GM23338 (cell line): Measurements from ENCODE around the gene XRCC5. TPM values are rescaled to one million over a fixed set of nuclear protein-coding genes. Genes with fewer than 3 reads are reported as not detected.

Experiments used
- ATAC-seq: fragments of 200-7000 bp; cut with Tn5 transposase; 3 replicates; pipeline ENCODE4 v1.9.1; 2020
- DNase-seq: peaks from one replicate; pipeline ENCODE4 v3.0.0-alpha.2; 2015; ENCODE audit warnings: low spot score
- H2AFZ ChIP-seq: fragments of 200-600 bp; sonication (generic); 2 replicates; pipeline ENCODE4 v1.8.0; 2016; ENCODE audit warnings: antibody characterized with exemption, mild to moderate bottlenecking, moderate library complexity
- H3F3A ChIP-seq: fragments of 200-600 bp; sonication (generic); replicated peaks from 2 replicates; pipeline ENCODE4 v1.8.0; 2017; ENCODE audit warnings: antibody characterized with exemption, mixed run types, low read depth
- H3K27ac ChIP-seq: fragments of 200-600 bp; sonication (generic); 2 replicates; pipeline ENCODE4 v1.6.1; 2016; ENCODE audit warnings: low read depth
- H3K27me3 ChIP-seq: fragments of 200-600 bp; sonication (generic); 2 replicates; pipeline ENCODE4 v1.8.0; 2016; ENCODE audit warnings: mild to moderate bottlenecking, mixed run types, moderate library complexity; ENCODE audit not compliant: insufficient read depth
- H3K36me3 ChIP-seq: fragments of 200-600 bp; sonication (generic); 2 replicates; pipeline ENCODE4 v1.8.0; 2016; ENCODE audit warnings: mild to moderate bottlenecking; ENCODE audit not compliant: insufficient read depth
- H3K4me1 ChIP-seq: fragments of 200-600 bp; sonication (generic); 2 replicates; pipeline ENCODE4 v1.8.0; 2016; ENCODE audit warnings: mild to moderate bottlenecking, moderate library complexity; ENCODE audit not compliant: insufficient read depth
- H3K4me2 ChIP-seq: fragments of 200-600 bp; sonication (generic); 2 replicates; pipeline ENCODE4 v1.7.1; 2017; ENCODE audit warnings: mixed run types
- H3K4me3 ChIP-seq: fragments of 200-600 bp; sonication (generic); 2 replicates; pipeline ENCODE4 v1.6.1; 2016; ENCODE audit warnings: mixed run types
- H3K79me2 ChIP-seq: fragments of 200-600 bp; sonication (generic); replicated peaks from 2 replicates; pipeline ENCODE4 v1.8.0; 2017; ENCODE audit warnings: mild to moderate bottlenecking; ENCODE audit not compliant: insufficient read depth
- H3K9me2 ChIP-seq: fragments of 200-600 bp; sonication (generic); 2 replicates; pipeline ENCODE4 v1.8.0; 2017; ENCODE audit not compliant: insufficient read depth
- H4K20me1 ChIP-seq: fragments of 200-600 bp; sonication (generic); replicated peaks from 2 replicates; pipeline ENCODE4 v1.8.0; 2017; ENCODE audit warnings: mild to moderate bottlenecking; ENCODE audit not compliant: insufficient read depth
- H3K27ac Mint-ChIP-seq: 2 replicates; pipeline ENCODE4 v1.8.0; 2020; ENCODE audit warnings: inconsistent platforms, mild to moderate bottlenecking, moderate library complexity, mixed read lengths
- H3K27me3 Mint-ChIP-seq: 3 replicates; pipeline ENCODE4 v1.8.0; 2022; ENCODE audit warnings: low read depth, mild to moderate bottlenecking, moderate library complexity, mixed read lengths, inconsistent platforms; ENCODE audit not compliant: insufficient read depth, poor library complexity
- H3K36me3 Mint-ChIP-seq: 3 replicates; pipeline ENCODE4 v1.8.0; 2021; ENCODE audit warnings: low read depth, mild to moderate bottlenecking, inconsistent platforms, moderate library complexity, mixed read lengths
- H3K4me1 Mint-ChIP-seq: 3 replicates; pipeline ENCODE4 v1.8.0; 2020; ENCODE audit warnings: mild to moderate bottlenecking, inconsistent platforms, mixed read lengths
- H3K4me3 Mint-ChIP-seq: 3 replicates; pipeline ENCODE4 v1.8.0; 2021; ENCODE audit warnings: moderate library complexity, mild to moderate bottlenecking, inconsistent platforms, mixed read lengths
- H3K9me3 Mint-ChIP-seq: 3 replicates; pipeline ENCODE4 v1.8.0; 2020; ENCODE audit warnings: moderate library complexity, mild to moderate bottlenecking, inconsistent platforms, mixed read lengths
- CREB1 ChIP-seq: fragments of 250-450 bp; sonication (Bioruptor Pico); IDR thresholded peaks from 2 replicates; pipeline ENCODE4 v1.5.0; 2020; ENCODE audit warnings: low read depth, mild to moderate bottlenecking, moderate library complexity
- CTCF ChIP-seq, 2 experiments: fragments of 200-600 bp in 1 of 2; sonication (generic) in 1 of 2; conservative IDR thresholded peaks; 2 replicates each; pipeline versions ENCODE4 v1.5.1 to v1.6.1; 2016 to 2017; ENCODE audit warnings: antibody characterized with exemption in 2 of 2, low read depth in 2 of 2, mild to moderate bottlenecking in 2 of 2, moderate library complexity in 1 of 2
- ETS1 ChIP-seq: IDR thresholded peaks from 2 replicates; pipeline ENCODE4 v1.6.1; 2016; ENCODE audit warnings: antibody characterized with exemption
- JUNB ChIP-seq: IDR thresholded peaks from one replicate; pipeline ENCODE4 v1.6.1; 2016; ENCODE audit warnings: antibody characterized with exemption; ENCODE audit not compliant: unreplicated experiment
- NANOG ChIP-seq: IDR thresholded peaks from 2 replicates; pipeline ENCODE4 v1.6.1; 2016; ENCODE audit warnings: antibody characterized with exemption, borderline replicate concordance
- POLR2AphosphoS5 ChIP-seq: IDR thresholded peaks from 2 replicates; pipeline ENCODE4 v1.6.1; 2016; ENCODE audit warnings: antibody characterized with exemption, low read depth
- REST ChIP-seq: IDR thresholded peaks from one replicate; pipeline ENCODE4 v1.6.1; 2018; ENCODE audit warnings: antibody characterized with exemption; ENCODE audit not compliant: unreplicated experiment
- STAT1 ChIP-seq: IDR thresholded peaks from one replicate; pipeline ENCODE4 v1.6.1; 2016; ENCODE audit warnings: antibody characterized with exemption; ENCODE audit not compliant: unreplicated experiment
- ZNF114 ChIP-seq: fragments of 250-450 bp; sonication (Bioruptor Pico); IDR thresholded peaks from 2 replicates; pipeline ENCODE4 v1.5.0; 2020; ENCODE audit warnings: mild to moderate bottlenecking, moderate library complexity
- ZNF462 ChIP-seq: fragments of 250-450 bp; sonication (Bioruptor Pico); IDR thresholded peaks from 2 replicates; pipeline ENCODE4 v1.5.0; 2020; ENCODE audit warnings: mild to moderate bottlenecking, moderate library complexity
- polyA plus RNA-seq: library from polyadenylated mRNA; unstranded; fragments of >200 nt; fragmentation: Nextera tagmentation; extraction: Ambion mirVana; gene quantifications from 2 replicates; pipeline ENCODE4 v1.2.1, GENCODE V29; 2016
- total RNA-seq: library from RNA; depleted of rRNA; stranded (reverse); fragments of >200 nt; shearing (Covaris generic); gene quantifications from 2 replicates; pipeline ENCODE4 v1.2.3, GENCODE V29; 2014

Gene XRCC5
- total and polyA plus RNA-seq, 2 experiments from 2014 or later: 499 to 524 TPM

- peaks cover 2% of the 10 kb centered on the region for H3K27me3 Mint-ChIP-seq
- peaks cover 90% of the 10 kb centered on the region for H3K36me3 Mint-ChIP-seq
- DNase-seq: no peak
- H3K27ac Mint-ChIP-seq: peak overlapping the region; percentile 12; the same call in 1 of the 2 replicates
- no peak for ATAC-seq
- Histone ChIP-seq H3K27ac (peak overlapping the region; percentile 41), H2AFZ (no peak overlapping the region), H3K79me2 (peaks cover 96% of the 10 kb centered on the region), H3K9me2 (no peaks in the 10 kb centered on the region), H4K20me1 (peaks cover 26% of the 10 kb centered on the region; the same call in 1 of the 2 replicates), H3K4me1 (no peaks in the 10 kb centered on the region), H3K36me3 (peaks cover 34% of the 10 kb centered on the region; the same call in 1 of the 2 replicates), H3K4me3 (no peak overlapping the region), H3F3A (no peaks in the 10 kb centered on the region), H3K27me3 (no peaks in the 10 kb centered on the region), H3K4me2 (no peak overlapping the region)
- no peak overlapping the region for H3K4me3 Mint-ChIP-seq
- H3K4me1 Mint-ChIP-seq: peaks cover 2% of the 10 kb centered on the region; the same call in 2 of the 3 replicates
- TF ChIP-seq JUNB (no peak), CTCF (conservative IDR thresholded peaks at IDR 0.05; ENCODE audit: low read depth in 2 of 2) (no peak), STAT1 (no peak), POLR2AphosphoS5 (no peak), REST (no peak), ZNF114 (no peak), NANOG (no peak), CREB1 (CRISPR knock-in tag) (no peak), ZNF462 (CRISPR knock-in tag) (no peak), ETS1 (no peak)
- no peaks in the 10 kb centered on the region for H3K9me3 Mint-ChIP-seq
Observed at GRCh38 chr2:216171011-216171410, 61.9 kb downstream of the XRCC5 start.
